GM18508 (cell line): Measurements from ENCODE around the gene KRTAP10-2.

Experiments
- ATAC-seq: cut with Tn5 transposase; IDR thresholded peaks from one replicate; pipeline ENCODE4 v1.9.1; 2021; ENCODE audit warnings: moderate number of reproducible peaks; ENCODE audit not compliant: insufficient read depth, unreplicated experiment

The KRTAP10-2 gene

DNA sequence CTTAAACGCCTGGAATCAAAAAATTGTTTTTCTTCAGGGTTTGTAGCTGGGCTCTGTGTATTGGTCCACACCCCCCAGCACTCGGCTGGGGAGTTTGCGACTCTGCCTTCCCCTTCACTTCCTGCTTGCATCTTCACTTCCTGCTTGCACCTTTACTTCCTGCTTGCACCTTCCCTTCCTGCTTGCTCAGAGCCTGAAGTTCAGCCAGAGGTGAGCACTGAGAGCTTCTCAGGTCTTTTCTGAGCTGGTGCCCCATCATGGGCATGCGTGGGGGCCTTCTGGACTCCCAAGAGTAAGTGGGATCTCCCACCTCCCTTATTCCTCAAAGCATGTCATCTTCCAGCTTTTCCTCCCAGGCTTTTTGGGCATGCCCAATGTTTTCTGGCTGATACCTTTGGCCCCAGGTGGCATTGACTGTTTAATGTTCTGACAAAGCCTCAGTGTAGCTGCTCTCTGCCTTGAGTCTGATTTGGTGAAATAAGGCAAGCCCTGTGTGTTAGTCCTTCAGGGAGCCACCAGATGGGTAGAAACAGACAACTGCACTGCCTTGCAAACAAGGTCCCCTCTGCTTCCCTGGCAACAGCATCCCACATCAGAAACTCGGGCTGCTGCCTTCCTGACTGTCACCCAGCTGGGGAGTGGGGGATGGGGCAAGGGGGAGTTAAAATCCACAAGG is 3.5 kb downstream of the KRTAP10-2 start:
- ATAC-seq, result no peak

DNA sequence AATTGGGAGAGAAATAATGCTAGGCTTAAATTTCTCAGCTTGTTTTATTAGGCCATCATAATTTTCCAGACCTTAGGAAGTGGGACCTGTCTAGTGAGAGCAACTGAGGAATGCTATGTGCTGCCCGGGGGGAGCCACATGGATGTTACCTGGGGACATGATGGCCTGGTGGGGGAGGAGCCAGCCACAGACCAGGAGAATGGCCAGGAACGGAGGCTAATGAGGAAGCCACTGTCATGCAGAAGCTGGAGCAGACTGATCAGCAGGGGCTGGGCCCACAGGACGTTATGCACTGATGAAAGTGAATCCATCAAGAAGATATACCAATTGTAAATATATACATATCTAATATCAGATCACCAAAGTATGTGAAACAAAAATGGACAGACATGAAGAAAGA is 6.7 kb downstream of the KRTAP10-2 start:
- no peak for ATAC-seq

DNA sequence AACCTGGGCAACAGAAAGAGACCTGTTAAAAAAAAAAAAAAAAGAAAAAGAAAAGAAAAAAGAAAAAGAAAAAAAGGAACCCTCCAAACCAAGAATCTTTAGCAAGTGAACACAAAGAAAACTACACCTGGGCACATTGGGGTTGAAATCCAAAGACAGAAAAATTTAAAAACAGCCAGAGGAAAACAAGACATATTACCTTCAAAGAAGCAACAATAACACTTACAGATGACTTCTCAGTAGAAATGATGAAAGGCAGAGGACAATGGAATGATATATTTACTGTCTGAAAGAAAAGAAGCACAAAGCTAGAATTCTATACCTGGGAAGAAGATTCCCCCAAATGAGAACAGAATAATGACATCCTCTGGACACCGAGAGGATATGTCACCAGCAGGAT is 8.6 kb downstream of the KRTAP10-2 start:
- no peak for ATAC-seq

DNA sequence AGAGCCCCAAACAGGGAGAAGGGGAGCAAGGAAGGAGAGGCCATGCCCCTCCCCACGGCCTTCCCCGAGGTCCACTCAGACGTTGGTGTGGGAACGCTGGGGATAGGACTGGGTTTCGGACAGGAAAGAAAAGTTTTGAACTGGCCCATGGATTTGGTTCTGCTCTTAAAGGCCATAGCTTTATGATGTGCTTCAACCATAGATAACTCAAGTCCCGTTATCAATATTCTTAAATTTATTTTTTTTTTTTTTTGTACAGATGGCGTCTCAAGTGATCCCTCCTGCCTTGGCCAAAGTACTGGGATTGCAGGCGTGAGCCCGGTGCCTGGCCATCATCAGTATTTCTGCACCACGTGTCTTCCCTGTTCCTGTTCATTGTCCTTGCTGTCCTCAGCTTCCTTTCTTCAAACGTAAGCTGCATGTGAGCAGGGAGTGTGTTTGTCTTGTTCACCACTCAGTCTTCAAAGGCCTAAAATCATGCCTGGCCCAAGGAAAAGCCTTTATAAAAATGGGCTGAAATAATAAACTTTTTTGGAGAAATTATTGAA is 10.5 kb downstream of the KRTAP10-2 start:
- no peak for ATAC-seq

DNA sequence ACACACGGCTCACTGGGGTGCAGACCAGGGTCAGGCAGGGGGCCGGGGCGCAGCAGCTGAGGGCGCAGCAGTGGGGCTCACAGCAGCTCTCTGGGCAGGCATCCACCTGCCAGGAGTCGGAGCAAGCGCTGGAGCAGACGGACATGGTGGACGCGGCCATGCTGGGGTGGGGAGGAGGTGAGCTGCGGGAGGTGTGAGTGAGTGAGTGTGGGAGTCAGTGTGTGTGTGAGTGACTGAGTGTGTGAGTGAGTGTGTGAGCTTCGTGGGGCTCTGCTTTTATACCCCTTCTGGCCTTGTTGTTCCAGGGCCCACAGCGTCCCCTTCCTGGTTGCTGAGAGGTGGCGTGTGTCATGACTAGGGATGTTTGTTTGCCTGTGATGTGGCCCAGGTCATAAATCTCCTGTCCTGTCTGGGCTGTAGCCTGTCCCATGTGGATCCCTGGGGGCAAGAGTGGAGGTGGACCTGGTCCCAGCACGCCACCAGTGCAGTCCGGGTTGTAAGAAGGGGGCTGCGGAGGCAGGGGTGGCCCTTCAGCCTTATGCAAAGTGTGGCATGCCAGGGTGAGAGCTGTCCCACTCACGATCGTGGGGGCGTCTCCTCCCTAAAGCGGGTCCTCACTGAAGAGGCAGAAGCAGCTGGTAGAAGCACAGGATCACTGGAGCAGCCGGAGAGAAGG is 11.2 kb downstream of the KRTAP10-2 start, which contains the start of gene KRTAP10-1:
TSS of gene KRTAP10-1 (minus strand) at position 205 of the 676 bp plus-strand sequence. CDS start at position 160, 45 bp downstream.
- ATAC-seq, result no peak

- no peak for ATAC-seq
These were observed 12.3 kb downstream of the KRTAP10-2 start for GRCh38 chr21:44539046-44539445.

DNA sequence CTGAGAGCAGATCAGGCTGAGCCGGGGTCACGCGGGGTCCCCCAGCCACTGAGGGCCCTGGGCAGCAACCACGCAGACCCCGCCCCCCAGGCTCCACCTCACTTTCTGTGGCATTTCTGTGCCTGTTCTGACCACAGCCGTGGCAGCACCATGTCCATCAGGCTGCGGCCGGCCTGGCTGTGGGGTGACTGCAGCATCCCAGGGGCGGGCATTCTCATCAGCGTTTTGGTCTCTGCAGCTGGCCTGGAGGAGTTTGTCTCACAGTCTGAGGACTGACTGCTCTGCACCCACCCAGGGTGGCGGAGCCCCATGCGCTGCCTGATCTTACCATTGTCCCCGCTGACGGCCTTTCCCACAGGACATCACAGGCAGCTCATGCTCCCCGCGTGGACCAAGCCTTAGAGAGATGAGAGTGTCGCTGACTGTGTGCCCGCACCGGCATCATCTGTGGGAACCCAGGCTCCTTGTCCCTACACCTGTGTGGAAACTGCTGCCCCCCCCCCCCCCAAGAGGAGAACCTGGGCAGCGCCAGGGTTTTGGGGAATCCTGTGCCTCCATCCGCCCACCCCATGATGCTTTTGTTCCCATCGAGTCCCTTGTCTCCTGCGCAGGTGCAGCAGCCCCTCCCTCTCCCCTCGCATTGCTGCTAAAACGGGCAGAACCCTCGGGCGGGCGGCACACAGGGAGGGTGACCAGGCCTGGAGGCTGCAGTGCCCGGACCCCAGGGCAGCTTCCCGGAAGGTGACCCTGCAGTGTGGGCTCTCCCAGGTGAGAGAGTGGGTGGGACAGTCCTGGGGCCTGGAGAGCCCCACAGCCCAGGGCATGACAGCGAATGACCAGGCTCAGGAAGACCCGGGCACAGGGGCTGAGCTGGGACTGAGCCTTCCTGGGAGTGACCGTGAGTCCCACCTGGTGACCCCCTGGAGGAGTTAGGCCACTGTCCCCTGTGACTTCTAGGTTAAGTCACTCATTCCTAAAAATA is 13.1 kb downstream of the KRTAP10-2 start:
- ATAC-seq, result no peak

- ATAC-seq, result no peak
These were observed 15.3 kb downstream of the KRTAP10-2 start for GRCh38 chr21:44535963-44536362.

- no peak for ATAC-seq
These were observed 16.6 kb downstream of the KRTAP10-2 start for GRCh38 chr21:44534688-44535087.

- ATAC-seq, result no peak
These were observed 17.2 kb downstream of the KRTAP10-2 start for GRCh38 chr21:44533891-44534627.

GRCh38 chr21:44533121-44533890 is 18.0 kb downstream of the KRTAP10-2 start:
- no peak for ATAC-seq

- ATAC-seq, result no peak
These were observed 18.6 kb downstream of the KRTAP10-2 start for GRCh38 chr21:44532712-44533111.

DNA sequence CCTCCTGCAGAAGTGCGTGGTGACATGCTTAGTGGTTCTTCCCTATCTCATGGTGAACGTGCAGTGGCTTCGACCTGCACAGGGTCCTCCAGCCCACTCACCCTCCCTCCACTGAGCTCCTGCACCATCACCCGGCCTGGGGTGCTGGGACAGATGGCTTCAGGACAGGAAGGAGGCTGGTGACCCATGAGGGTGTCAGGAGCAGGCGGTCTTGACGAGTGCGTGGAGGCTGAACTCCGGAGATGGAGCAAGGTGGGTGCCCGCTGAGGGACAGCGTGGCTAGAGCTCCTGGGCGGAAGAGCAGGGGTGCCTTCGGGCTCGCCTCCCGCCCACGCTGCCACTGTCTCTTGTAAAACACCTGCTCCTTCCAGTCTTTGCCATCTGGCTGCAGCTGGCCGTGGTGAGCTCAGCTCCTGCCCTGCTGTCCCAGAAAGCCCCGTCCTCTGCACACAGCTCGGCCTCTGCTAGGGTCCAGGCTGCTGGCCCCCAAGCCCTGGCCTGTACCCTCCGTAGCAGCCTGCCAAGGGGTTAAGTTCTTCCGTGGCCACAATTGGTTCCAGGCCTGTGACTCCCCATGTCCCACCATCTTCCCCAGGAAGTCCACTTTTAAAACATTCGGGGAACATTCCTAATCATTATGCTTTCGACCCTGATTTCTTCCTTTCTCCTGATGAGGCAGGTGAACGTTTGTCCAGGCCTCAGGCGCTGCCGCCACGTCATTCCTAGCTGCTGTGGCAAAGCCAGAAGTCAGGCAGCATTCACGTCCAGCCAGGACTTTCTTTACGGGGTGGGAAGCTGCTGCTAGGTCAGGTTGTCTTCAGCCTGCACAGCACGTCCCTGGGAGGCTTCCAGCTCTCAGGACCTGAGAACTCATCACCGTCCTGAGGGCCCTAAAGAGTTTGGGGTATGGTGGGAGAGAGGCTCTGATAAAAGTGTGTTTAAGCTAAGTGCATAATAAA is 19.4 kb downstream of the KRTAP10-2 start:
- ATAC-seq, result no peak

GRCh38 chr21:44530903-44531605 is 20.3 kb downstream of the KRTAP10-2 start:
- ATAC-seq, result no peak

- ATAC-seq, result no peak
These were observed 20.9 kb downstream of the KRTAP10-2 start for GRCh38 chr21:44530221-44530902.

- ATAC-seq, result no peak
These were observed 21.7 kb downstream of the KRTAP10-2 start for GRCh38 chr21:44529503-44530125.
